DND-41 (cell line): ENCODE measurements around the gene FAS.

Experiments
- EZH2 ChIP-seq: IDR thresholded peaks from 3 replicates; pipeline ENCODE4 v1.6.1; 2012; ENCODE audit warnings: borderline replicate concordance, low read depth, mild to moderate bottlenecking, moderate library complexity, low read length, inconsistent platforms; ENCODE audit not compliant: severe bottlenecking
- TF ChIP-seq, protein P1 (sequence below): IDR thresholded peaks from 2 replicates; pipeline ENCODE4 v1.5.1; 2012; ENCODE audit warnings: borderline replicate concordance, low read length, moderate library complexity, mild to moderate bottlenecking; ENCODE audit not compliant: poor library complexity, severe bottlenecking; ENCODE audit errors: extremely low read depth

GRCh38 chr10:89001729-89002072, 11.1 kb downstream of the FAS start:
- TF ChIP-seq, protein P1, sequence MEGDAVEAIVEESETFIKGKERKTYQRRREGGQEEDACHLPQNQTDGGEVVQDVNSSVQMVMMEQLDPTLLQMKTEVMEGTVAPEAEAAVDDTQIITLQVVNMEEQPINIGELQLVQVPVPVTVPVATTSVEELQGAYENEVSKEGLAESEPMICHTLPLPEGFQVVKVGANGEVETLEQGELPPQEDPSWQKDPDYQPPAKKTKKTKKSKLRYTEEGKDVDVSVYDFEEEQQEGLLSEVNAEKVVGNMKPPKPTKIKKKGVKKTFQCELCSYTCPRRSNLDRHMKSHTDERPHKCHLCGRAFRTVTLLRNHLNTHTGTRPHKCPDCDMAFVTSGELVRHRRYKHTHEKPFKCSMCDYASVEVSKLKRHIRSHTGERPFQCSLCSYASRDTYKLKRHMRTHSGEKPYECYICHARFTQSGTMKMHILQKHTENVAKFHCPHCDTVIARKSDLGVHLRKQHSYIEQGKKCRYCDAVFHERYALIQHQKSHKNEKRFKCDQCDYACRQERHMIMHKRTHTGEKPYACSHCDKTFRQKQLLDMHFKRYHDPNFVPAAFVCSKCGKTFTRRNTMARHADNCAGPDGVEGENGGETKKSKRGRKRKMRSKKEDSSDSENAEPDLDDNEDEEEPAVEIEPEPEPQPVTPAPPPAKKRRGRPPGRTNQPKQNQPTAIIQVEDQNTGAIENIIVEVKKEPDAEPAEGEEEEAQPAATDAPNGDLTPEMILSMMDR: no peak
- no peak for TF ChIP-seq EZH2
